HFFc6 (cell line): ENCODE results near the gene NPAS1. TPM values are rescaled to one million over a fixed set of nuclear protein-coding genes. Genes with fewer than 3 reads are reported as not detected.
A peak's percentile ranks its signal among the peaks of the same experiment; 100 is the strongest.

ENCODE experiments used
- DNase-seq: peaks from one replicate; pipeline ENCODE4 v3.0.0-alpha.2; 2018
- H3K27ac Mint-ChIP-seq: 2 replicates; pipeline ENCODE4 v1.8.0; 2020; ENCODE audit warnings: mild to moderate bottlenecking, mixed read lengths
- H3K27me3 Mint-ChIP-seq: 2 replicates; pipeline ENCODE4 v1.8.0; 2021; ENCODE audit warnings: mild to moderate bottlenecking, moderate library complexity, mixed read lengths; ENCODE audit not compliant: insufficient read depth
- H3K36me3 Mint-ChIP-seq: 2 replicates; pipeline ENCODE4 v1.8.0; 2021; ENCODE audit warnings: low read depth, mixed read lengths
- H3K4me1 Mint-ChIP-seq: 2 replicates; pipeline ENCODE4 v1.8.0; 2020; ENCODE audit warnings: low read depth, mixed read lengths
- H3K4me3 Mint-ChIP-seq: 2 replicates; pipeline ENCODE4 v1.8.0; 2020; ENCODE audit warnings: mild to moderate bottlenecking, moderate library complexity, mixed read lengths
- H3K9me3 Mint-ChIP-seq: 2 replicates; pipeline ENCODE4 v1.8.0; 2020; ENCODE audit warnings: mild to moderate bottlenecking, mixed read lengths
- total RNA-seq, 6 experiments: library from RNA; stranded (reverse); fragmentation: NEBNext Ultra II Directional; extraction: Animal tissue kit (Norgen Biotek cat#: 25700); gene quantifications; 2 replicates in 1 of 6; 3 replicates in 5 of 6; pipeline ENCODE4 v1.2.3, GENCODE V29; 2021
- TF ChIP-seq, protein P1 (sequence below): fragments of 200-600 bp; sonication (generic); IDR thresholded peaks from 2 replicates; pipeline ENCODE4 v1.5.0; 2021; ENCODE audit warnings: antibody characterized with exemption, mild to moderate bottlenecking

NPAS1 gene
- total RNA-seq, 6 experiments from 2014 or later = 2.2 to 11.5 (median 3.6) TPM

DNA sequence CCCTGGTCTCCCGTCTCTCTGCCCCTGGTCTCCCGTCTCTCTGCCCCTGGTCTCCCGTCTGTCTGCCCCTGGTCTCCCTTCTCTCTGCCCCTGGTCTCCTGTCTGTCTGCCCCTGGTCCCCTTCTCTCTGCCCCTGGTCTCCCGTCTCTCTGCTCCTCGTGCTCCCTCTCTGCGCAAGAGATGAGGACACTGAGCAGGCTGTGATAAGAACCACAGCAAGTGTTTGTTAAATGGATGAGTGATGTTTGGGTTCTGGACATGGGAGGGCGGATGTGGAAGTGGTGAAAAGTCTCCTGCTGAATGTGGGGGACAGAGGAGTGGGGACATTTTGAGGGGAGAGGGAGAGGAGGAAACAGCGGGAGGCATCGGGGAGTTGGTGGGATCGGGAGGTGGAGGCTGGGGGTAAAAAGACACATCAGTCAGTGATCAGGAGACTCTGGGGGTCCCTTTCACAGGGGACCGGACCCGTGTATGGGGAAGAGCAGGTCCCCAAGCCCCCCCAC is 8.0 kb downstream of the NPAS1 start:
- no peak overlapping the region for H3K4me3 Mint-ChIP-seq

DNA sequence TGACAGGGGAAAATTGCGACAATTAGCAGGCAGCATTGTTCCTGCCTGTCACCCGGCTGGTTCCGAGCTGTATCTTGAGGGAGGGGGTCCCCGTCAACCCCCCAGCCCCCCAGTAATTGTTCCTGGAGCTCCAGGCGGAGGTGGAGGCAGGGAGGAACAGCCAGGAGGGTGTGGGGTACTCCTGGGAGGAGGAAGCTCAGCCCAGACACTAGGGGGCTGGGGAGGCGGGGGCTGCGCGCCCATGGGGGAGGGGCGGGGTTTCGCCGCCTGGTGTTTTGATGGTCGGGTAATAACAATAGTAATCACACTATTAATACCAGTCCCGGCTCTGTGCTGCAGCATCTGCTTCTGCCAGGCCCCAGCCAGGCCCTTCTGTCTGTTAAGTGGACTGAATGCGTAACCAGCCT is 8.6 kb downstream of the NPAS1 start:
- Mint-ChIP-seq H3K4me3 (no peak overlapping the region), H3K27ac (no peak overlapping the region), H3K27me3 (peaks cover 14% of the 10 kb centered on the region), H3K36me3 (peaks cover 4% of the 10 kb centered on the region; the same call in 1 of the 2 replicates), H3K9me3 (no peaks in the 10 kb centered on the region), H3K4me1 (peaks cover 3% of the 10 kb centered on the region; the same call in 1 of the 2 replicates)
- no peak for DNase-seq
- TF ChIP-seq, protein P1, sequence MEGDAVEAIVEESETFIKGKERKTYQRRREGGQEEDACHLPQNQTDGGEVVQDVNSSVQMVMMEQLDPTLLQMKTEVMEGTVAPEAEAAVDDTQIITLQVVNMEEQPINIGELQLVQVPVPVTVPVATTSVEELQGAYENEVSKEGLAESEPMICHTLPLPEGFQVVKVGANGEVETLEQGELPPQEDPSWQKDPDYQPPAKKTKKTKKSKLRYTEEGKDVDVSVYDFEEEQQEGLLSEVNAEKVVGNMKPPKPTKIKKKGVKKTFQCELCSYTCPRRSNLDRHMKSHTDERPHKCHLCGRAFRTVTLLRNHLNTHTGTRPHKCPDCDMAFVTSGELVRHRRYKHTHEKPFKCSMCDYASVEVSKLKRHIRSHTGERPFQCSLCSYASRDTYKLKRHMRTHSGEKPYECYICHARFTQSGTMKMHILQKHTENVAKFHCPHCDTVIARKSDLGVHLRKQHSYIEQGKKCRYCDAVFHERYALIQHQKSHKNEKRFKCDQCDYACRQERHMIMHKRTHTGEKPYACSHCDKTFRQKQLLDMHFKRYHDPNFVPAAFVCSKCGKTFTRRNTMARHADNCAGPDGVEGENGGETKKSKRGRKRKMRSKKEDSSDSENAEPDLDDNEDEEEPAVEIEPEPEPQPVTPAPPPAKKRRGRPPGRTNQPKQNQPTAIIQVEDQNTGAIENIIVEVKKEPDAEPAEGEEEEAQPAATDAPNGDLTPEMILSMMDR = no peak

More for the DNA sequence above, 8.0 kb downstream of the NPAS1 start:
- no peak for DNase-seq
- H3K27ac Mint-ChIP-seq = no peak overlapping the region
- H3K36me3 Mint-ChIP-seq = peaks cover 4% of the 10 kb centered on the region; the same call in 1 of the 2 replicates
- H3K9me3 Mint-ChIP-seq = no peaks in the 10 kb centered on the region
- peaks cover 8% of the 10 kb centered on the region; the same call in 1 of the 2 replicates for H3K4me1 Mint-ChIP-seq
- TF ChIP-seq, protein P1 = no peak
- H3K27me3 Mint-ChIP-seq = peaks cover 19% of the 10 kb centered on the region

DNA sequence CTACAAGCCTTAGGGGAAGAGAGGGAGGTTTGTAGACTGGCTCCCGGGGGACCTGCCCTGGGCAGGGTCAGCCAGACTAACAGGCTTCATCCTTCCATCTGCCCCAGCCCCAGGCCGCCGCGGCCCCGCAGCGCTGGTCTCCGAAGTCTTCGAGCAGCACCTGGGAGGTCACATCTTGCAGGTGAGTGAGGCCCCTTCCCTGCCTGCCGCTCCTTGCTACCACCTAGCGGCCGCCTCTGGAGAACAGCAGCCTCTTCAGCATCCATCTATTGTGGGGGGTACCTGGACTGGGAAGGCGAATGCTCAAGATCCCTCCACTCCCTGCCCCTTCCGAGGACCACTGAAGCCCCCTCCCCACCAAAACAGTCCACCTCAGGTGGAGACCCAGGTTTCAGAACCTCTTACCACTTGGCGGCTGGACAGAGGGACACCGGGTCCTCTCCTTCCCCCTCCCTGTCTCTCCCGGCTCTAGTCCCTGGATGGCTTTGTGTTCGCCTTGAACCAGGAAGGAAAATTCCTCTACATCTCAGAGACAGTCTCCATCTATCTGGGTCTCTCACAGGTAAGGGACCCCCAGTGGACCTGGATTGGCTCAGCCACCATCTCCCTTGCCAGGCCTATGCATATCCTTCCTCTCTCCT is 12.7 kb downstream of the NPAS1 start:
- Mint-ChIP-seq H3K27me3 (peaks cover 9% of the 10 kb centered on the region), H3K4me1 (peaks cover 19% of the 10 kb centered on the region), H3K9me3 (no peaks in the 10 kb centered on the region), H3K4me3 (no peak overlapping the region), H3K36me3 (no peaks in the 10 kb centered on the region), H3K27ac (no peak overlapping the region)
- TF ChIP-seq, protein P1 = peak; percentile 81
- DNase-seq = no peak

DNA sequence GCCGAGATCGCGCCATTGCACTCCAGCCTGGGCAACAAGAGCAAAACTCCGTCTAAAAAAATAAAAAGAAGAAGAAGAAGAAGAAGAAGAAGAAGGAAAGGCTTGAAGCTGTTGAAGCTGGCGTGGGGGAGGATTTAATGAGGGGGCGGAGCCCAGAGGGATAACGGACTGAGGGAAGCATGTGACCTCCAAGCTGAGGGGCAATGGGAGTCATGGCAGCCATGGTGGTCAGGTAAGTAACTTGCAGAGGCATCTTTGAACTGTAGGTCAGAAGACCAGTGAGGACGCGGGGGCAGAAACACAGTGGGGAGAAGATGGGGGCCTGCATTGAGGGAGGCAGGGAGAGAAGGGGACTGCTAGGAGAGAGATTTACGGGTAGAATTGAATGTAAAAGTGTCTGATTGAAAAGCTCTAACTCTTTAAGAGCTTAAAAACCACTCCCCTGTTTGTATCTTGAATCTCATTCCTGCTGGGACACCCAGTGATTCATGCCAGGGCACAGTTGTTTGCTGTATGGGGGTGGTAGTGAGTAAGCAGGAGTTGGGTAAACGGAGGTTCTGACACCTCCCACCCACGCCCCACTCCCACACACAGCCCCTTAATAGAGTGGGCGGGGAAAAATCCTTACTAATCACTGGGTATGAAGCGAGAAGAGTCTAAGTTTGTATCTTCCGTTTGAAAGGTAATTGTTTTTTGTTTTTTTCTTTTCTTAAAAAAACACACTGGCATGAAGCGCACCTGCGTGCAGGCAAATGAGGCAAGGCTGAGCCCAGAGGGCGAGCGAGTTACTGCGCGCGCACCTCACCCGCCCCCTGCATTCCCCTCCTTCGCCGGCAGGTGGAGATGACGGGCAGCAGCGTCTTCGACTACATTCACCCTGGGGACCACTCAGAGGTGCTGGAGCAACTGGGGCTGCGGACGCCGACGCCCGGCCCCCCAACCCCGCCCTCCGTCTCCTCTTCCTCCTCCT is 15.8 kb downstream of the NPAS1 start:
- peak overlapping the region; percentile 79 for H3K27ac Mint-ChIP-seq
- DNase-seq = peak; percentile 73
- H3K27me3 Mint-ChIP-seq = peaks cover 6% of the 10 kb centered on the region
- TF ChIP-seq, protein P1 = peak; percentile 96
- H3K36me3 Mint-ChIP-seq = no peaks in the 10 kb centered on the region
- H3K4me1 Mint-ChIP-seq = peaks cover 19% of the 10 kb centered on the region
- peak overlapping the region; percentile 95 for H3K4me3 Mint-ChIP-seq
- H3K9me3 Mint-ChIP-seq = no peaks in the 10 kb centered on the region

DNA sequence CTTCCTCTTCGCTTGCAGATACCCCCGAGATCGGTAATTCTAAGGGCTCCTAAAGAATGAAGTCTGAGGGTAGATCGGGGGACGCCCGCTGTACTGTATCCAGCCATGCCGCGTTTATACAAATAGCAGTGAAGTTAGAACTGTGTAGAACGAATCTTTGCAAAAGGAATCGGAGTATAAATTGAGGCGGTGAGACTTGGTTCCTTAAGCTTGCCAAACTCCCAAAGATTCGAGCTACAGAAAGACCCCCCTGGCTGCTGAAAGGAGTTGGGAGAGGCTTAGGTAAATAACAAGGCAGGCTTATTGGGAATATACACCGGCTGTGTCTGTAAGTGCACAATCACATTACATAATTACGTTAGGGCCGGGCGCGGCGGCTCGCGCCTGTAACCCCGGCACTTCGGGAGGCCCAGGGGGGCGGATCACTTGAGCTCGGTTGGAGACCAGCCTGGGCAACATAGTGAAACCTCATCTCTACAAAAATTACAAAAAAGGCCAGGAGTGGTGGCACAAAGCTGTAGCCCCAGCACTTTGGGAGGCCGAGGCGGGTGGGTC is 16.5 kb downstream of the NPAS1 start:
- H3K27me3 Mint-ChIP-seq = peaks cover 3% of the 10 kb centered on the region
- H3K4me1 Mint-ChIP-seq = peaks cover 19% of the 10 kb centered on the region
- H3K9me3 Mint-ChIP-seq = no peaks in the 10 kb centered on the region
- H3K4me3 Mint-ChIP-seq = peak overlapping the region; percentile 95
- TF ChIP-seq, protein P1 = peak; percentile 66
- peak overlapping the region; percentile 79 for H3K27ac Mint-ChIP-seq
- no peaks in the 10 kb centered on the region for H3K36me3 Mint-ChIP-seq
- DNase-seq = no peak
